ENCODE data around the gene CFC1B. TPM values are rescaled to one million over a fixed set of nuclear protein-coding genes. Genes with fewer than 3 reads are reported as not detected.
"Not testable (repeated sequence)": the region's sequence is repeated elsewhere in the genome, so short reads cannot be mapped to it uniquely, and the experiment has no call there.

The CFC1B gene
- not detected for polyA plus RNA-seq (2012; ENCODE audit: insufficient read depth, insufficient read length)

DNA sequence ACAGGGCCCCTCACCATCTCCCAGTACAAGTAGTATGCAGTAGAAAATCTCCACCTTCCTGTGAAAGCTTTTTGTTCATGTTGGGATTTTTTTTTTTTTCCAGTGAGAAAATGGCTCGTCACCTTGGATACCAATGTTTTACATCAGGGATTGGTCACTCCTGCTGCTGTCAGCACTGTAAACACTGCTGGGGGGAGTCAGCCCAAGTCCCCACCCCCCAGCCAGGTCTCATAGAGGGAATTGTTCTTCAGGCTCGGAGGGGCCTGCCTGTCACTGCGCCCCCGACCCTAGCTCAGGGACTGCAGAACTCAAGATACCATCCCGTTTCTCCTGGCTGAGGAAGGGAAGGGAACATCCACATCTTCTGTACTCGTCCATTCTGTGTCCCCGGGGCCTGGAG, at the start of gene CFC1B:
CFC1B (plus strand) TSS at position 231 of the 400 bp plus-strand sequence. CDS start 263 bp downstream, outside the sequence.
- not testable (repeated sequence) for DNase-seq (ENCODE audit: low read depth, low spot score); H3K4me3 ChIP-seq (ENCODE audit: low read length)

DNA sequence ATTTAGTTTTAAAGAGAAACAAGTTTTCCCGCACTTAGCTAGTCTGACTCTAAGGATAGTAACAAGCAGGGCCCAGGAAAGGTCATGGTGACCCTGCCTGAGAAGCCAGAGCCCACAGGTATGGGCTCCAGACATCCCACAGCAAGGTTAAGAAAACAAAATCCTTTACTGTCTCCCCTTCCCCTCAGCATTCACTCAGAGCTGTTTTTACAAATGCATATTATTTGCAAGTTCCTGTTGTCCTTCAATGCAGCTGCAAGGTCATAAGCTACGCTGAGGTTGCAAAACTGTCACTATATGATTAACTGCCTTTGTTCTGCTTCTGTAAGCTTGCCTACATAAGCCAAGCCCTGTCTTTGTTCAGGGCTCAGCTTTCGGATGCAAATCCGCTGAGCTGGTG, 29.9 kb upstream of the CFC1B start:
- H3K4me3 ChIP-seq (ENCODE audit: low read length); DNase-seq (ENCODE audit: low read depth, low spot score): not testable (repeated sequence)

DNA sequence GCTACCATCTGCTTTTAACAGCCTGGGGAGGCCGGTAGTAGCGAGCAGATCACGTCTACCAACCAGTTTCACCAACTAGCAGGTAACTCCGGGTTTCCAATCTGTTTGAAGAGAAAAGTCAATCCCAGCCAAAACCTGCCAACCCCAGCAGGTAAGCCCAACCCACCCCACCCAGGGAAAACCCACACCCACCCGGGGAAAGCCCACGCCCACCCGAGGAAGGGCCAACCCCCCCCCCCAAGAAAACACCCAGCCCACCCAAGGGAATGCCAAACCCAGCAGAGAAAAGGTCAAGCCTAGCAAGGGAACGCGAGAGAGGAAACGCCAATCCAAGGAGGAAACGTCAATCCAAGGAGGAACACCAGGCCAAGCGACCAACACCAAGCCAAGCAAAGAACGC, 11.8 kb upstream of the CFC1B start, which contains the start of gene POTEI:
POTEI (minus strand) TSS at position 101 of the 400 bp plus-strand sequence; CDS start at position 8, 93 bp downstream.
- DNase-seq (ENCODE audit: low read depth, low spot score), result not testable (repeated sequence)

DNA sequence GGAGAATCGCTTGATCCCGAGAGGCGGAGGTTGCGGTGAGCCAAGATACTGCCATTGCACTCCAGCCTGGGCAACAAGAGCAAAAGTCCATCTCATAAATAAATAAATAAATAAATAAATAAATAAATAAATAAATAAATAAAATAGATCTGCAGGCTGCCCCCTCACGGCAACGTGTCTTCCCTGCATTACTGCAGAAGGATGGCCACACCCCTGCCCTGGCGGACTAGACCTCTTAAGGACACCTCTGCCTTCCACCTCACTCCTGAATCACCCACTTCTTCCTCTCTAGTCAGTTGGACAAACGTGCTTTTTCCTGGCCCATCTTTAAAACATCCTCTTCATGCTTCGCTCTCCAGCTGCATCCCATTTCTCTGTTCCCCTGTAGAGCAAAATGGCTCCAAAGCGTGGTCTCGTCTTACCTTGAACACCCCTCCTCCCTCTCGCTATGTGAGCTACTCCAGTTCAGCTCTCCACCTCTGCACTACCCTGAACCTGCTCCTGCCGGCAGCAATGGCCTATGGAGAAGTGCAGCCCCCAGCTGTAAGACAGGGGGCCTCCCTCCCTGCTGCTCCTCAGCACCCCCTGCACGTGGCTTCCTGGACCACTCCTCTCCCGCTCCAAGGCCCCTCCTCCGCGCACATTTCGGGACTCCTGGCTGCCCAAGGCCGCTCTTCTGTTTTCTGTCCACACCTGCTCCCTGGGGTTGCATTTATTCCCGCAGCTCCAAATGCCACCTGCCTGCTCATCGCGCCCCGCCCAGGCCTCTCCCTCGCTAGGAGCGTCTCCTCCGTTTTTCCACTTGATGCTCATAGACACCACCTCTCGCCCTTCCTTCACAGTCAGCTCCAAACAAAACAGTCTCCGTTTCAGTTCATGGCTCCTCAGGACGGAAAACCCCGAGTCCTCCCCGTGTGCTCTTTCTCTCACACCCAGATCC, 9.9 kb upstream of the CFC1B start:
- not testable (repeated sequence) for H3K4me3 ChIP-seq (ENCODE audit: low read length); DNase-seq (ENCODE audit: low read depth, low spot score)

More for the DNA sequence above, 11.8 kb upstream of the CFC1B start, which contains the start of gene POTEI:
- not testable (repeated sequence) for H3K4me3 ChIP-seq (ENCODE audit: low read length)

- not testable (repeated sequence) for DNase-seq (ENCODE audit: low read depth, low spot score); H3K4me3 ChIP-seq (ENCODE audit: low read length)
Measured at GRCh38 chr2:130511747-130512451, 9.1 kb upstream of the CFC1B start.

- not testable (repeated sequence) for DNase-seq (ENCODE audit: low read depth, low spot score); H3K4me3 ChIP-seq (ENCODE audit: low read length)
Measured at GRCh38 chr2:130518516-130519106, 2.4 kb upstream of the CFC1B start.

DNA sequence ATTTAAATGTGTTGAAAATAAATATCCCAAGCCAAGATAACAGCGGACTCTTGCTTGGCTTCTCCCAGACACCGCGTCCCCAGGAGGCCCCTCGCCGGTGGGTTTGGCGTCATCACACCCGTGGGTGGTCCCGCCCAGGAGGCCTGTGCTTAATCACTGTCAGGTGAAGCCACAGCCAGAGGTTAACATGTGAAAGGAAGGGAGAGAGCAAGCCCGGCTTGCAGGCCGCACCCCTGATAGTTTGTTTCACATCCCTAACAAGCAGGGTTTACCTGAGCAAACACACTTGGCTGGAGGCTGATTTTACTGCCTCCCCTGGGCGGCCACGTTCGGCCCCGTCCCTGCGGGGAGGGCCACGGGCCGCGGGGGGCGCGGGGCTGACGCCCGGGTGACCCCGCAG, 1.4 kb downstream of the CFC1B start:
- DNase-seq (ENCODE audit: low read depth, low spot score); H3K4me3 ChIP-seq (ENCODE audit: low read length): not testable (repeated sequence)

DNA sequence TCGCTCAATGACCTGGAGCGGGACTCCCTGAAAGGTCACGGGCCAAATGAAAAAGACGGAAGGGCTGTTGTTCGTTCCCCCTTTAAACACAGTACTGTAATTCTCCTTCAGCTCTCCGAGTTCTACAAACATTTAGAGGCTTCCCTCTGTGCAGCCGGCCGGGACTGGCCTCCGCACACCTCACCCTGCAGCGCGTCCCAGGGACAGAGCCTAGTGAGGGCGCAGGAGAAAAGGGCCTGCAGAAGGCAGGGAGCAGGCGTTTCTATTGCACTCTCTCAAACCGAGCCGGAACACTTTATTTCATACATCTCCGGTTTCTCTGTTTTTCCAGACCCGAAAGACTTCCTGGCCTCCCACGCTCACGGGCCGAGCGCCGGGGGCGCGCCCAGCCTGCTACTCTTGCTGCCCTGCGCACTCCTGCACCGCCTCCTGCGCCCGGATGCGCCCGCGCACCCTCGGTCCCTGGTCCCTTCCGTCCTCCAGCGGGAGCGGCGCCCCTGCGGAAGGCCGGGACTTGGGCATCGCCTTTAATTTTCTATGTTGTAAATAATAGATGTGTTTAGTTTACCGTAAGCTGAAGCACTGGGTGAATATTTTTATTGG, 6.4 kb downstream of the CFC1B start:
- H3K4me3 ChIP-seq (ENCODE audit: low read length); DNase-seq (ENCODE audit: low read depth, low spot score): not testable (repeated sequence)

DNA sequence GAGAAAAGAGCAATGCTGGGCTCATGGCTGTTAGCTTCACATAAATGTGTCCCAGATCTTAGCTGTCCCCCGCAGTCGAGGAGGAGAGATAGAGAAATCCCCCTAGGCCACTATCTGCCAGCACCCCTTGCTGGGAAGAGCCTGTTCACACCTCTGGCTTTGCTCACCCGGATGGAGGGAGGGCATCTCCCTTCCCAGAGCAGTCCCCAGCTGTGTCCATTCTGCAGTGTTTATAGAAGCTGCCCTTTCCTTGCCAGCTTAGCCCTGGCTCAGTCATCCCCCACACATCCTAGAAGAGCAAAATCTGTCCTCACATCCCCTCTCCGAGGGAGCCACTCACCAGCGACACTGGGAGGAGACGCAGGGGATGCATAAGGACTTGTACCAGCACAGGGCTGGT, 8.5 kb downstream of the CFC1B start:
- DNase-seq (ENCODE audit: low read depth, low spot score); H3K4me3 ChIP-seq (ENCODE audit: low read length): not testable (repeated sequence)

GRCh38 chr2:130530212-130530611, 9.2 kb downstream of the CFC1B start:
- H3K4me3 ChIP-seq (ENCODE audit: low read length); DNase-seq (ENCODE audit: low read depth, low spot score): not testable (repeated sequence)

DNA sequence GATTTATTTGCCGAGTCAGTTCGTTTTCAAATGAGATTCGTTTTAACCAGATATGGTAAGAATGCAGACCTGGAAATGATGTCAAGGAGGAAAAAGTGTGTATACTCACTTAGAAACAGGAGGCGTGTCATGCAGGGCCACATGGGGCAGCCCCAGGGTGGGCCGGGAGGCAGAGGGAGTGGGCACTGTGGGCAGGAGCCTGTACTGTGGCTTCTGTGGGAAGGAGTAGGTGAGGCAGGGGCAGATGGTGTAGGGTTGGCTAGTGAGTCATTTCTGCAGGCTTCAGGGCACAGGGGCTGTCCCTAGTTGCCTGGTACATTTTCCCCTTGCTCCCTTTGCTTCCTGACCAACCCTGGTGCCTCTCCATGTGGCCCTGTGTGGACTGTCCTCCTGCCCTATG, 10.2 kb downstream of the CFC1B start:
- not testable (repeated sequence) for H3K4me3 ChIP-seq (ENCODE audit: low read length); DNase-seq (ENCODE audit: low read depth, low spot score)

DNA sequence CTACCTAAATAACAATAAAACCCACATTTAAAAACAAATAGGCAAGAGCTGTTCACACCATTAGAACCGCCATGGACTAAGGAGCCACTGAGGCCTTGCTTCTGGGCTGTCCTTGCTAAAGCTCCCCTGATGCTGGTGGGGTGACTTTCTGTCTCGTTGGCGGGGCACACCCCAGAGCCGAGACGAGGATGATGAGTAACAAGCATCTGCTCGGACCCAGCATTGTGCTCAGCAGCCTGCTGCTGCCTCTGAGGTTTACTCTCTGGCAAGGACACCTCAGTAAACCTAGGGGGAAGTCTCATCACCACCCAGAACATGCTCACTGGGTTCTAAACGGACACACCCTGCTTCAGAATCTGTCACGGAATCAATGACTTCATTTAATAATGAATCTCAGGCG, 10.7 kb downstream of the CFC1B start:
- DNase-seq (ENCODE audit: low read depth, low spot score); H3K4me3 ChIP-seq (ENCODE audit: low read length): not testable (repeated sequence)

DNA sequence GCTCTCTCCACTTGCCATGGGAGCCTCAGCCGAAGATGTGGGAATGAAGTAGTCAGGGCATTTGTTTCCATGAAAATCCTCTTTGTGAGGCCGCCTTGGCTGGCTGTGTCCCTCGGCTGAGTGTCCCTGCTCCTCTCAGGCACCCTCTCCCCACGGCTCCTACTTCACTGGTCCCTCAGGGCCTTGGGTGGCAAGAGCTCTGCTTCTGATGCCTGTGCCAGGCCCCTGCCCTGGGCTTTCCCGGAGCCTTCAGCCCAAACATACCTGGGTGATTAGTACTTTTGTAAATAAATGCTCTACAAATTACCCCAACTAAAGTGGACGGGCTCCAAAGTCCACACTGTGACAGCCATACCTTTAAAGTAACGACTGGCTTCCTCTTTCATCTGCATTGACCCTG, 15.6 kb downstream of the CFC1B start:
- not testable (repeated sequence) for H3K4me3 ChIP-seq (ENCODE audit: low read length); DNase-seq (ENCODE audit: low read depth, low spot score)

DNA sequence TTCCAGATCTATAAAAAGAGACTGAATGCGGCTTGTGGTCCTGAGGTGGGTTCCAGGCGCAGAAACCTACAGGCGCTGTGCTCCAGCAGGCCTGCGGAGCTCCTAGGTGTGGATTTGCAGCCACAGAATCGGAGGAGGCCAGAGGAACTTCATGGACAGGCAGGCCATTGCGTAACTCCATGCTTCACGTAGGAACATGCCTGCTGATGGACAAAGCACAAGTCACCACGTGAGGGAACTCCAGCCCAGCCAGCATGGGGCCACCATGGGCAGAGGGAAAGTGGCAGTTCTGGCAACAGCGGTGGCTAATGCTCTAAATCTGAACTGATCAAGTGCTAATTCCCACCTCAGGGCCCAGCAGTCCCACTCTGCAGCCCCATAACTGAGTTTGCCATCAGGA, 17.2 kb downstream of the CFC1B start:
- H3K4me3 ChIP-seq (ENCODE audit: low read length); DNase-seq (ENCODE audit: low read depth, low spot score): not testable (repeated sequence)

DNA sequence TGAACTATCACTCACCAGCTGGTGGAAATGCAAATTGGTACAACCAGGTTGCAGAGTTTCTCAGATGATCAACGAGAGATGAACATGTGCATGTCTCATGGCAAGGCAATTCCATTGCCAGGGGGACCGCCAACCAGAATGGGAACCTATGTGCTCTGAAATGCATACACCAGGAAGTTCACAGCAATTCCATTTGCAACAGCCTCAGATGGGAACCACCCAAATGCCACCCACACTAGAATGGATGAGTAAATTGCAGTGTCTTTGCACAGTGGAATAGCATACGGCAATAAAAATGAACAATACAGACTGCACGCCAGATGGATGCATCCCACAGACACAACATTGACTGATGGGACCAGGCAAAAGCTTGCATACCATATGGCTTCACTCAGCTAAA, 21.8 kb downstream of the CFC1B start:
- not testable (repeated sequence) for DNase-seq (ENCODE audit: low read depth, low spot score); H3K4me3 ChIP-seq (ENCODE audit: low read length)

DNA sequence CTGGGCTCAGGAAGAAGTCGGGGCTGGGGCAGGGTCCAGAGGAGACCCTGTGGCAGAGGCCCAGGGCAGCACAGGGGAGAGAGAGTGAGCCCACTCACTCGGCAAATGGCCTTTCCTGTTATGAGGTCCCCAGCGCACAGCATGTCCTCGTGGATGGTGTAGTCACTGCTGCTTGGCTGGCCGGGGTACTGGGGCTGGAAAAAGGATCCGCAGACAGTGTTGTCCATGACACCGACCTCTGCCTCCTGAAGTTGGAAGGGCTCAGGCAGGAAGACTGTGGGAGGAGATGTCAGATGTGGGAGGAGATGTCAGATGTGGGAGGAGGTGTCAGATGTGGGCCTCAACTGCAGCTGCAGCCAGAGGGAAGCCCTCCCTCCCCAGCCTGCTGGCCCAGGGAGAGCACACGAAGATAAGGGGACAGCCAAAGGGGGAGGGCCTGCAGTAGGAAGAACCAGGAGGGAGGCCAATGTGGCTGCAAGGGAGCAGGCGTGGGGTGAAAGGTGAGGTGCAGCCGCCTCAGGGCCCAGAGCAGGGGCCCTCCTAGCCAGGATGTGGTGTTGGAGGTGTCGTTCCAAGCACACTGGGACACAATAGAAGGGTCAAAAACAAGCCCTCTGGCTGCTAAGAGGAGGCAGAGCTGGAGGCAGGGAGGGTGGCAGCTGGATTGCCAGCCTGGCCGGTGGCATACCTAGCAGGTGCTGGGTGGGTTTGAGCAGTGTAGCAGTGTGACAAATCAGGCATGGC, 22.9 kb downstream of the CFC1B start:
- H3K4me3 ChIP-seq (ENCODE audit: low read length); DNase-seq (ENCODE audit: low read depth, low spot score): not testable (repeated sequence)

DNA sequence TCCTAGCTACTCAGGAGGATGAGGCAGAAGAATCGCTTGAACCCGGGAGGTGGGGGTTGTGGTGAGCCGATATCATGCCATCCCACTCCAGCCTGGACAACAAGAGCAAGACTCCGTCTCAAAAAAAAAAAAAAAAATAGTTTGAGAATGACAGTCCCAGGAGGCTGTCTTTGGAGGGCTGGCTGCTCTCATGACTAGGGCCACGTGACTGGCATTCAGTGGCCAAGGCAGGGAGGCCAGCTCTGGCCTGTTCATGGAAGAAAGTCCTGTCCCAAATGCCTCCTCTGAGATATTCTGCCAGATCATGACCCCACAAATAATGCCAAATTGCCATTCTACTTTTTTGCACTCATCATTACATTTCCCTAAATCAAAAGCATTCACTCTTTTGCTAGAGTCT, 24.0 kb downstream of the CFC1B start:
- H3K4me3 ChIP-seq (ENCODE audit: low read length); DNase-seq (ENCODE audit: low read depth, low spot score): not testable (repeated sequence)

GRCh38 chr2:130548418-130548817, 27.4 kb downstream of the CFC1B start:
- not testable (repeated sequence) for DNase-seq (ENCODE audit: low read depth, low spot score)

More at GRCh38 chr2:130548418-130548817, 27.4 kb downstream of the CFC1B start:
- H3K4me3 ChIP-seq (ENCODE audit: low read length), result not testable (repeated sequence)
